SH-SY5Y (cell line): ENCODE measurements around the gene TTC1.

Source experiments
- GATA2 ChIP-seq: IDR thresholded peaks from 2 replicates; pipeline ENCODE4 v1.6.1; 2011; ENCODE audit warnings: mild to moderate bottlenecking, low read depth, low read length
- GATA3 ChIP-seq: IDR thresholded peaks from 2 replicates; pipeline ENCODE4 v1.6.1; 2011; ENCODE audit warnings: low read depth, mild to moderate bottlenecking, low read length, moderate library complexity

- TF ChIP-seq GATA2 (no peak), GATA3 (no peak)
These were observed 20.1 kb downstream of the TTC1 start for GRCh38 chr5:160029004-160029403.
